PC-9 (cell line): ENCODE measurements around the gene PDIA5. TPM values are rescaled to one million over a fixed set of nuclear protein-coding genes. Genes with fewer than 3 reads are reported as not detected.

Source experiments
- BruUV-seq: library from RNA; stranded (reverse); fragments of 400-500 nt; replicated peaks from 2 replicates; lab custom pipeline; 2021; lab: Mats Ljungman, UMichigan
- CTCF ChIA-PET: fragments of 300-600 bp; sonication (Branson Sonifier 250); formaldehyde crosslinking; loops from one replicate; lab custom pipeline; 2022; ENCODE audit warnings: antibody characterized with exemption; lab: Charles Lee
- POLR2A ChIA-PET: fragments of 300-600 bp; sonication (Branson Sonifier 250); formaldehyde crosslinking; loops from one replicate; lab custom pipeline; 2022; ENCODE audit warnings: antibody characterized with exemption; ENCODE audit not compliant: unreplicated experiment; lab: Charles Lee
- DNase-seq, 2 experiments: peaks; one replicate each; pipeline versions ENCODE4 v3.0.0 to v3.0.0-alpha.2; 2015 to 2022; ENCODE audit warnings: mixed read lengths in 1 of 2
- H2AFZ ChIP-seq: fragments of 200-600 bp; sonication (generic); 2 replicates; pipeline ENCODE4 v1.8.1; 2017; ENCODE audit warnings: antibody characterized with exemption
- H3F3A ChIP-seq: fragments of 200-600 bp; sonication (generic); 2 replicates; pipeline ENCODE4 v1.8.1; 2017; ENCODE audit warnings: antibody characterized with exemption, mild to moderate bottlenecking, low read depth; ENCODE audit not compliant: insufficient read depth
- H3K27ac ChIP-seq: fragments of 200-600 bp; sonication (generic); 2 replicates; pipeline ENCODE4 v1.6.1; 2016; ENCODE audit warnings: mixed run types
- H3K27me3 ChIP-seq: fragments of 200-600 bp; sonication (generic); 2 replicates; pipeline ENCODE4 v1.6.1; 2016; ENCODE audit warnings: low read depth, mixed run types; ENCODE audit not compliant: insufficient read depth
- H3K36me3 ChIP-seq: fragments of 200-600 bp; sonication (generic); 2 replicates; pipeline ENCODE4 v1.6.1; 2016; ENCODE audit warnings: low read depth, mixed run types
- H3K4me1 ChIP-seq: fragments of 200-600 bp; sonication (generic); replicated peaks from 2 replicates; pipeline ENCODE4 v1.6.1; 2016; ENCODE audit warnings: mixed run types; ENCODE audit not compliant: insufficient read depth
- H3K4me2 ChIP-seq: fragments of 200-600 bp; sonication (generic); 2 replicates; pipeline ENCODE4 v1.6.1; 2017; ENCODE audit warnings: mixed run types
- H3K4me3 ChIP-seq: fragments of 200-600 bp; sonication (generic); 2 replicates; pipeline ENCODE4 v1.6.1; 2016; ENCODE audit warnings: mixed run types
- H3K79me2 ChIP-seq: fragments of 200-600 bp; sonication (generic); 2 replicates; pipeline ENCODE4 v1.6.1; 2017; ENCODE audit warnings: low read depth, mixed run types
- H3K9me2 ChIP-seq: fragments of 200-600 bp; sonication (generic); 2 replicates; pipeline ENCODE4 v1.8.1; 2017; ENCODE audit warnings: mild to moderate bottlenecking; ENCODE audit not compliant: insufficient read depth
- H3K9me3 ChIP-seq: fragments of 200-600 bp; sonication (generic); 2 replicates; pipeline ENCODE4 v1.8.1; 2016; ENCODE audit warnings: low read depth; ENCODE audit not compliant: insufficient read depth
- H4K20me1 ChIP-seq: fragments of 200-600 bp; sonication (generic); 2 replicates; pipeline ENCODE4 v1.8.1; 2017; ENCODE audit not compliant: insufficient read depth
- EZH2 ChIP-seq: fragments of 200-600 bp; sonication (generic); IDR thresholded peaks from 2 replicates; pipeline ENCODE4 v1.8.0; 2017; ENCODE audit warnings: antibody characterized with exemption, low read depth
- intact Hi-C: fragments of 100-400 bp; cut with micrococcal nuclease; formaldehyde crosslinking; loops from one replicate; pipeline ENCODE4 v1.10.0; 2022; ENCODE audit not compliant: unreplicated experiment
- total RNA-seq: library from RNA; stranded (reverse); gene quantifications from 2 replicates; pipeline ENCODE4 v1.2.3, GENCODE V29; 2021
- TF ChIP-seq, protein P1 (sequence below): fragments of 200-600 bp; sonication (generic); conservative IDR thresholded peaks from 2 replicates; pipeline ENCODE4 v1.6.1; 2017; ENCODE audit warnings: mixed run types, antibody characterized with exemption, mild to moderate bottlenecking, moderate library complexity

The PDIA5 gene
- total RNA-seq, 1 experiment from 2014 or later: 31.7 TPM

GRCh38 chr3:123028233-123028828, 38.5 kb upstream of the PDIA5 start:
- no peaks in the 10 kb centered on the region for H3K79me2 ChIP-seq
- H3K9me2 ChIP-seq: no peaks in the 10 kb centered on the region
- no peaks in the 10 kb centered on the region for H3K9me3 ChIP-seq
- H3K4me3 ChIP-seq: peak overlapping the region; percentile 58
- no peaks in the 10 kb centered on the region for H3K36me3 ChIP-seq
- ChIA-PET CTCF (interaction anchor here (0.6 to 2.0 kb wide), 4 partner anchors 12 to 273 kb away, joined by 3 to 14 read pairs (median 5); no protein-coding TSS in a partner anchor), POLR2A (no interaction called here)
- TF ChIP-seq, protein P1, sequence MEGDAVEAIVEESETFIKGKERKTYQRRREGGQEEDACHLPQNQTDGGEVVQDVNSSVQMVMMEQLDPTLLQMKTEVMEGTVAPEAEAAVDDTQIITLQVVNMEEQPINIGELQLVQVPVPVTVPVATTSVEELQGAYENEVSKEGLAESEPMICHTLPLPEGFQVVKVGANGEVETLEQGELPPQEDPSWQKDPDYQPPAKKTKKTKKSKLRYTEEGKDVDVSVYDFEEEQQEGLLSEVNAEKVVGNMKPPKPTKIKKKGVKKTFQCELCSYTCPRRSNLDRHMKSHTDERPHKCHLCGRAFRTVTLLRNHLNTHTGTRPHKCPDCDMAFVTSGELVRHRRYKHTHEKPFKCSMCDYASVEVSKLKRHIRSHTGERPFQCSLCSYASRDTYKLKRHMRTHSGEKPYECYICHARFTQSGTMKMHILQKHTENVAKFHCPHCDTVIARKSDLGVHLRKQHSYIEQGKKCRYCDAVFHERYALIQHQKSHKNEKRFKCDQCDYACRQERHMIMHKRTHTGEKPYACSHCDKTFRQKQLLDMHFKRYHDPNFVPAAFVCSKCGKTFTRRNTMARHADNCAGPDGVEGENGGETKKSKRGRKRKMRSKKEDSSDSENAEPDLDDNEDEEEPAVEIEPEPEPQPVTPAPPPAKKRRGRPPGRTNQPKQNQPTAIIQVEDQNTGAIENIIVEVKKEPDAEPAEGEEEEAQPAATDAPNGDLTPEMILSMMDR: peak; percentile 67
- TF ChIP-seq EZH2: peak; percentile 74; the same call in 1 of the 2 replicates
- DNase-seq: peak; percentile 37 to 46
- no peaks in the 10 kb centered on the region for H3F3A ChIP-seq
- peak overlapping the region; percentile 71 for H3K4me2 ChIP-seq
- BruUV-seq: no TSS peak
- peaks cover 4% of the 10 kb centered on the region for H3K4me1 ChIP-seq
- H3K27me3 ChIP-seq: peaks cover 55% of the 10 kb centered on the region
- H4K20me1 ChIP-seq: no peaks in the 10 kb centered on the region
- H3K27ac ChIP-seq: no peak overlapping the region
- peak overlapping the region; percentile 14; the same call in 1 of the 2 replicates for H2AFZ ChIP-seq
- intact Hi-C loops: loop anchor here (1.0 to 10.0 kb wide), 9 partner anchors 85 to 1481 kb away; partner anchors contain the start of genes PARP14 and POLQ

- Histone ChIP-seq H2AFZ (no peak overlapping the region), H3F3A (no peaks in the 10 kb centered on the region), H3K4me1 (peaks cover 10% of the 10 kb centered on the region), H3K9me2 (no peaks in the 10 kb centered on the region), H3K27me3 (peaks cover 29% of the 10 kb centered on the region), H4K20me1 (no peaks in the 10 kb centered on the region), H3K27ac (no peak overlapping the region), H3K9me3 (no peaks in the 10 kb centered on the region), H3K36me3 (no peaks in the 10 kb centered on the region), H3K4me3 (no peak overlapping the region), H3K4me2 (no peak overlapping the region), H3K79me2 (no peaks in the 10 kb centered on the region)
- intact Hi-C loops: no loop called here
- DNase-seq: no peak
- no peak for TF ChIP-seq EZH2
- TF ChIP-seq, protein P1: no peak
- POLR2A ChIA-PET: interaction anchor here (0.5 kb wide), 1 partner anchor 243 kb away, joined by 16 read pairs; no protein-coding TSS in a partner anchor
- BruUV-seq: no TSS peak
- CTCF ChIA-PET: no interaction called here
Observed at GRCh38 chr3:123031051-123031450, 35.8 kb upstream of the PDIA5 start.

DNA sequence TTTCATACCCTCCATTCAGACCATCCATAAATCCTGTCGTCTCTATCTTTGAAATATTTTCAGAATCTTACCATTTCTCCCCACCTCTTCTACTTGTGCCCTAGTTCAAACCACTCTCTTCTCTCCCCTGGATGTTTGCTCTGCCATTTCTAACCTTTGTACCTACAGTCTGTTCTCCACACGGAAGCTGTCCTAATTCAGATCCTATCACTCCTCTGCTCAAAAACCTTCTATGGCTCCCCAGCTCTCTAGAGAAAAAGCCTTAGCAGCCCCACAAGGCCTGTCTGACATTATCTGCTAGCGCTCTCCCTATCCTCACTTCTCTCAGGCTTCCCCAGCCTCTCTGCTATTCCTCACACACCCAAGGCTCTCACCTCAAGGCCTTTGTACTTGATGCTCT, 34.8 kb upstream of the PDIA5 start:
- H3K36me3 ChIP-seq: no peaks in the 10 kb centered on the region
- no peak overlapping the region for H3K4me3 ChIP-seq
- BruUV-seq: no TSS peak
- H3K79me2 ChIP-seq: no peaks in the 10 kb centered on the region
- H3K4me1 ChIP-seq: peaks cover 10% of the 10 kb centered on the region
- H3K27me3 ChIP-seq: peaks cover 21% of the 10 kb centered on the region
- H4K20me1 ChIP-seq: no peaks in the 10 kb centered on the region
- no peaks in the 10 kb centered on the region for H3K9me2 ChIP-seq
- H2AFZ ChIP-seq: no peak overlapping the region
- ChIA-PET CTCF (interaction anchor here (0.6 kb wide), 1 partner anchor 456 kb away, joined by 3 read pairs; no protein-coding TSS in a partner anchor), POLR2A (interaction anchor here (0.6 to 0.7 kb wide), 2 partner anchors 32 to 355 kb away, joined by 3 to 5 read pairs; no protein-coding TSS in a partner anchor)
- no peak overlapping the region for H3K4me2 ChIP-seq
- no peak for DNase-seq
- H3K27ac ChIP-seq: no peak overlapping the region
- intact Hi-C loops: no loop called here
- no peak for TF ChIP-seq EZH2
- TF ChIP-seq, protein P1: no peak
- H3F3A ChIP-seq: 0 out of 2 replicates have a peak, but pooled peaks cover 3% of the 10 kb centered on the region
- no peaks in the 10 kb centered on the region for H3K9me3 ChIP-seq
